Liver (tissue), 3 donors: ENCODE data around the gene CLN5.

Source experiments
- FOXA1 ChIP-seq: IDR thresholded peaks from 2 replicates; pipeline ENCODE4 v1.6.1; 2016; ENCODE audit warnings: antibody characterized with exemption
- GABPA ChIP-seq, 2 donors: IDR thresholded peaks in 1 of 2; conservative IDR thresholded peaks in 1 of 2; 2 replicates each; pipeline ENCODE4 v1.6.1; 2016; ENCODE audit warnings: antibody characterized with exemption in 2 of 2, mild to moderate bottlenecking in 1 of 2, moderate library complexity in 1 of 2
- JUND ChIP-seq, 2 donors: IDR thresholded peaks; 2 replicates each; pipeline ENCODE4 v1.6.1; 2016; ENCODE audit warnings: antibody characterized with exemption in 2 of 2
- RAD21 ChIP-seq, 2 donors: IDR thresholded peaks; 2 replicates each; pipeline ENCODE4 v1.6.1; 2016; ENCODE audit warnings: antibody characterized with exemption in 2 of 2, mild to moderate bottlenecking in 2 of 2
- SP1 ChIP-seq: IDR thresholded peaks from 2 replicates; pipeline ENCODE4 v1.6.1; 2018; ENCODE audit warnings: antibody characterized with exemption, mild to moderate bottlenecking
- TAF1 ChIP-seq: conservative IDR thresholded peaks from 2 replicates; pipeline ENCODE4 v1.6.1; 2016; ENCODE audit warnings: antibody characterized with exemption, mild to moderate bottlenecking
- YY1 ChIP-seq: IDR thresholded peaks from 2 replicates; pipeline ENCODE4 v1.6.1; 2016; ENCODE audit warnings: antibody characterized with exemption, mild to moderate bottlenecking
- TF ChIP-seq, protein P1 (sequence below): fragments of 150-350 bp; IDR thresholded peaks from 2 replicates; pipeline ENCODE4 v1.5.1; 2017; ENCODE audit warnings: improper control_type of control experiment, low read depth, low read length; ENCODE audit not compliant: missing input control
- TF ChIP-seq, protein P2 (sequence below): IDR thresholded peaks from 2 replicates; pipeline ENCODE4 v1.6.1; 2016; ENCODE audit warnings: antibody characterized with exemption
- TF ChIP-seq, protein P3 (sequence below): IDR thresholded peaks from 2 replicates; pipeline ENCODE4 v1.6.1; 2016; ENCODE audit warnings: antibody characterized with exemption, mild to moderate bottlenecking
- donor health status: healthy.
- donor health status: healthy.

DNA sequence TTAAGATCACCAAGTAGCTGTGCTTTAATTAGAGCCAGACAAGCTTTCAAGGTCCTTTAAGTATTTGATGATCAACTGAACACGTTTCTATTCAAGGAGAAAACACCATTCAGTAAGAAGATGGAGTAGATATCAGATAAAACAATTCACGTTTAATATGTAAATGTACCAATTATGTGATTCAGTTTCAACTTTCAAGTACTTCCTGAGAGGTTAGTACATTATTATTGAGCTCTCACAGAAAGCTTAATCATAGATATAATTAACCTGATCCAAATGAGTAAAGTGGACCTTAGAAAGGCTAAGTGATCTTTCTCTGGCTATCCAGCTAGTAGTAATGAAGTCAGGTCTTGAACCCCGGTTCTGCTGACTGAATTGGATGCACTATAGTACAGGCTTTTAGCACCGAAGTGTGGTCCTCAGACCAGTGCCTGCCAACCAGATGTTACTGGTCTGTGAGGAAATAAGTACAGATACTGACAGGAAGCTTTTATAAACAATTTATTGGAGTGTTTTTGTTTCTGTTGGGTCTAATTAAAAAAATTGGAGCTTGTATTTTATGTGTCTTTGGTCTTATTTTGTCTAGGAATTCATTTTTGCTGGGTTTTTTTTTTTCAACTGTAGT is 10.2 kb downstream of the CLN5 start:
- TF ChIP-seq, protein P1, sequence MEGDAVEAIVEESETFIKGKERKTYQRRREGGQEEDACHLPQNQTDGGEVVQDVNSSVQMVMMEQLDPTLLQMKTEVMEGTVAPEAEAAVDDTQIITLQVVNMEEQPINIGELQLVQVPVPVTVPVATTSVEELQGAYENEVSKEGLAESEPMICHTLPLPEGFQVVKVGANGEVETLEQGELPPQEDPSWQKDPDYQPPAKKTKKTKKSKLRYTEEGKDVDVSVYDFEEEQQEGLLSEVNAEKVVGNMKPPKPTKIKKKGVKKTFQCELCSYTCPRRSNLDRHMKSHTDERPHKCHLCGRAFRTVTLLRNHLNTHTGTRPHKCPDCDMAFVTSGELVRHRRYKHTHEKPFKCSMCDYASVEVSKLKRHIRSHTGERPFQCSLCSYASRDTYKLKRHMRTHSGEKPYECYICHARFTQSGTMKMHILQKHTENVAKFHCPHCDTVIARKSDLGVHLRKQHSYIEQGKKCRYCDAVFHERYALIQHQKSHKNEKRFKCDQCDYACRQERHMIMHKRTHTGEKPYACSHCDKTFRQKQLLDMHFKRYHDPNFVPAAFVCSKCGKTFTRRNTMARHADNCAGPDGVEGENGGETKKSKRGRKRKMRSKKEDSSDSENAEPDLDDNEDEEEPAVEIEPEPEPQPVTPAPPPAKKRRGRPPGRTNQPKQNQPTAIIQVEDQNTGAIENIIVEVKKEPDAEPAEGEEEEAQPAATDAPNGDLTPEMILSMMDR: no peak
- no peak for TF ChIP-seq GABPA (IDR thresholded peaks at IDR 0.05 in 1 of 2, conservative IDR thresholded peaks at IDR 0.05 in 1 of 2)
- TF ChIP-seq RAD21 (IDR thresholded peaks at IDR 0.05): no peak
- TF ChIP-seq, protein P2, sequence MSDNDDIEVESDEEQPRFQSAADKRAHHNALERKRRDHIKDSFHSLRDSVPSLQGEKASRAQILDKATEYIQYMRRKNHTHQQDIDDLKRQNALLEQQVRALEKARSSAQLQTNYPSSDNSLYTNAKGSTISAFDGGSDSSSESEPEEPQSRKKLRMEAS: no peak
- no peak for TF ChIP-seq YY1
- no peak for TF ChIP-seq TAF1
- TF ChIP-seq JUND (IDR thresholded peaks at IDR 0.05): no peak
- no peak for TF ChIP-seq FOXA1
- TF ChIP-seq SP1: no peak
- TF ChIP-seq, protein P3, sequence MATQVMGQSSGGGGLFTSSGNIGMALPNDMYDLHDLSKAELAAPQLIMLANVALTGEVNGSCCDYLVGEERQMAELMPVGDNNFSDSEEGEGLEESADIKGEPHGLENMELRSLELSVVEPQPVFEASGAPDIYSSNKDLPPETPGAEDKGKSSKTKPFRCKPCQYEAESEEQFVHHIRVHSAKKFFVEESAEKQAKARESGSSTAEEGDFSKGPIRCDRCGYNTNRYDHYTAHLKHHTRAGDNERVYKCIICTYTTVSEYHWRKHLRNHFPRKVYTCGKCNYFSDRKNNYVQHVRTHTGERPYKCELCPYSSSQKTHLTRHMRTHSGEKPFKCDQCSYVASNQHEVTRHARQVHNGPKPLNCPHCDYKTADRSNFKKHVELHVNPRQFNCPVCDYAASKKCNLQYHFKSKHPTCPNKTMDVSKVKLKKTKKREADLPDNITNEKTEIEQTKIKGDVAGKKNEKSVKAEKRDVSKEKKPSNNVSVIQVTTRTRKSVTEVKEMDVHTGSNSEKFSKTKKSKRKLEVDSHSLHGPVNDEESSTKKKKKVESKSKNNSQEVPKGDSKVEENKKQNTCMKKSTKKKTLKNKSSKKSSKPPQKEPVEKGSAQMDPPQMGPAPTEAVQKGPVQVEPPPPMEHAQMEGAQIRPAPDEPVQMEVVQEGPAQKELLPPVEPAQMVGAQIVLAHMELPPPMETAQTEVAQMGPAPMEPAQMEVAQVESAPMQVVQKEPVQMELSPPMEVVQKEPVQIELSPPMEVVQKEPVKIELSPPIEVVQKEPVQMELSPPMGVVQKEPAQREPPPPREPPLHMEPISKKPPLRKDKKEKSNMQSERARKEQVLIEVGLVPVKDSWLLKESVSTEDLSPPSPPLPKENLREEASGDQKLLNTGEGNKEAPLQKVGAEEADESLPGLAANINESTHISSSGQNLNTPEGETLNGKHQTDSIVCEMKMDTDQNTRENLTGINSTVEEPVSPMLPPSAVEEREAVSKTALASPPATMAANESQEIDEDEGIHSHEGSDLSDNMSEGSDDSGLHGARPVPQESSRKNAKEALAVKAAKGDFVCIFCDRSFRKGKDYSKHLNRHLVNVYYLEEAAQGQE: no peak
